B cell (primary cell): Measurements from ENCODE around the gene LCE1A. TPM values are rescaled to one million over a fixed set of nuclear protein-coding genes. Genes with fewer than 3 reads are reported as not detected.

Experiments used
- ATAC-seq: fragments of 200-7000 bp; cut with Tn5 transposase; one replicate; pipeline ENCODE4 v1.10.0; 2021; ENCODE audit warnings: low read depth, mild to moderate bottlenecking, moderate number of reproducible peaks, moderate library complexity
- CTCF ChIA-PET: fragments of 350-600 bp; sonication (Branson Sonifier 250); formaldehyde crosslinking; loops from one replicate; lab custom pipeline; 2021; ENCODE audit warnings: antibody characterized with exemption, inconsistent platforms; lab: Charles Lee
- POLR2A ChIA-PET: fragments of 350-600 bp; sonication (Branson Sonifier 250); formaldehyde crosslinking; loops from one replicate; lab custom pipeline; 2021; ENCODE audit warnings: antibody characterized with exemption; lab: Charles Lee
- DNase-seq: peaks from one replicate; pipeline ENCODE4 v3.0.0; 2013
- H2AFZ ChIP-seq: 2 replicates; pipeline ENCODE4 v1.6.1; 2012; ENCODE audit warnings: mild to moderate bottlenecking, low read depth, low read length; ENCODE audit not compliant: insufficient read depth, poor library complexity, severe bottlenecking
- H3K27ac ChIP-seq, 2 donors: 1 replicate in 1 of 2; 2 replicates in 1 of 2; pipeline ENCODE4 v1.5.1; 2012 to 2013; ENCODE audit warnings: low read length in 2 of 2, mild to moderate bottlenecking in 2 of 2, moderate library complexity in 1 of 2
- H3K27me3 ChIP-seq, 4 experiments: fragments of 200-600 bp in 1 of 4; sonication (generic) in 1 of 4; replicated peaks in 1 of 4; 1 replicate in 2 of 4; 2 replicates in 2 of 4; pipeline versions ENCODE4 v1.6.1 to v1.7.0; 2013 to 2016; ENCODE audit warnings: low read length in 3 of 4, mild to moderate bottlenecking in 2 of 4, mixed read lengths in 1 of 4, moderate library complexity in 1 of 4; ENCODE audit not compliant: insufficient read depth in 4 of 4, control insufficient read depth in 3 of 4; ENCODE audit errors: control extremely low read depth in 1 of 4
- H3K36me3 ChIP-seq, 2 experiments: replicated peaks in 1 of 2; 1 replicate in 1 of 2; 2 replicates in 1 of 2; pipeline versions ENCODE4 v1.6.1 to v1.7.1; 2013; ENCODE audit warnings: low read length in 1 of 2; ENCODE audit not compliant: insufficient read depth in 2 of 2, control insufficient read depth in 1 of 2; ENCODE audit errors: control extremely low read depth in 1 of 2, extremely low read depth in 1 of 2
- H3K4me1 ChIP-seq, 2 donors: fragments of 200-600 bp in 1 of 2; sonication (generic) in 1 of 2; 1 replicate in 1 of 2; 2 replicates in 1 of 2; pipeline versions ENCODE4 v1.5.1 to v1.6.1; 2013 to 2017; ENCODE audit warnings: low read length in 2 of 2; ENCODE audit not compliant: control insufficient read depth in 2 of 2, insufficient read depth in 2 of 2
- H3K4me2 ChIP-seq: replicated peaks from 2 replicates; pipeline ENCODE3; 2012; ENCODE audit warnings: mild to moderate bottlenecking, low read depth, low read length; ENCODE audit not compliant: poor library complexity, severe bottlenecking
- H3K4me3 ChIP-seq, 5 experiments: fragments of 200-600 bp in 1 of 5; sonication (generic) in 1 of 5; 1 replicate in 3 of 5; 2 replicates in 2 of 5; pipeline versions ENCODE4 v1.5.1 to v1.7.0; 2011 to 2016; ENCODE audit warnings: low read length in 4 of 5, mild to moderate bottlenecking in 4 of 5, low read depth in 2 of 5, control low read depth in 1 of 5, moderate library complexity in 1 of 5; ENCODE audit not compliant: insufficient read depth in 1 of 5; ENCODE audit errors: control extremely low read depth in 1 of 5, extremely low read depth in 1 of 5
- H3K79me2 ChIP-seq: fragments of 200-600 bp; sonication (generic); one replicate; pipeline ENCODE4 v1.6.0; 2016; ENCODE audit warnings: low read length; ENCODE audit not compliant: control insufficient read depth, insufficient read depth
- H3K9ac ChIP-seq: fragments of 200-600 bp; sonication (generic); 2 replicates; pipeline ENCODE4 v1.6.1; 2017; ENCODE audit warnings: mild to moderate bottlenecking, low read length, moderate library complexity
- H3K9me3 ChIP-seq, 3 donors: one replicate each; pipeline versions ENCODE4 v1.6.1 to v1.7.1; 2013; ENCODE audit warnings: low read length in 2 of 3; ENCODE audit not compliant: control insufficient read depth in 2 of 3, insufficient read depth in 1 of 3; ENCODE audit errors: control extremely low read depth in 1 of 3
- H4K20me1 ChIP-seq: 2 replicates; pipeline ENCODE4 v1.6.0; 2012; ENCODE audit warnings: mild to moderate bottlenecking, low read length; ENCODE audit not compliant: insufficient read depth, control insufficient read depth, poor library complexity, severe bottlenecking
- H3K27ac Mint-ChIP-seq: one replicate; pipeline ENCODE4 v1.8.0; 2021; ENCODE audit warnings: mixed read lengths
- H3K27me3 Mint-ChIP-seq: one replicate; pipeline ENCODE4 v1.8.0; 2021; ENCODE audit warnings: mixed read lengths
- H3K4me1 Mint-ChIP-seq: one replicate; pipeline ENCODE4 v1.8.0; 2021; ENCODE audit warnings: mixed read lengths
- H3K4me3 Mint-ChIP-seq: one replicate; pipeline ENCODE4 v1.8.0; 2021; ENCODE audit warnings: mixed read lengths
- H3K9me3 Mint-ChIP-seq: one replicate; pipeline ENCODE4 v1.8.0; 2022; ENCODE audit warnings: mixed read lengths; ENCODE audit not compliant: insufficient read depth
- CTCF ChIP-seq: fragments of 200-600 bp; IDR thresholded peaks from one replicate; pipeline ENCODE4 v1.8.0; 2022; ENCODE audit warnings: antibody characterized with exemption, mild to moderate bottlenecking
- EZH2 ChIP-seq: IDR thresholded peaks from 2 replicates; pipeline ENCODE4 v1.6.1; 2012; ENCODE audit warnings: borderline replicate concordance, low read depth, mild to moderate bottlenecking, moderate library complexity, low read length; ENCODE audit not compliant: insufficient read depth, poor library complexity, severe bottlenecking
- WGBS: methylation state at CpG from one replicate; pipeline ENCODE4 v1.1.5; 2013; ENCODE audit warnings: missing lambda C conversion rate; ENCODE audit not compliant: insufficient coverage; 5-methylcytosine and 5-hydroxymethylcytosine counted together
- intact Hi-C: fragments of 100-400 bp; cut with micrococcal nuclease; formaldehyde crosslinking; loops from one replicate; pipeline ENCODE4 v1.10.0; 2022
- polyA plus RNA-seq: library from polyadenylated mRNA; depleted of rRNA; stranded (reverse); fragments of >200 nt; gene quantifications from 2 replicates; pipeline ENCODE4 v1.2.3, GENCODE V29; 2012
- total RNA-seq, 2 donors: library from RNA; stranded (reverse); fragments of 120-200 nt in 1 of 2; gene quantifications; 1 replicate in 1 of 2; 2 replicates in 1 of 2; pipeline versions ENCODE4 v1.2.3 to v1.2.4, GENCODE V29; 2013 to 2022

Gene LCE1A
- total and polyA plus RNA-seq, 2 donors (not counting 1 experiment from before 2014, with no cell fraction given), result not detected

GRCh38 chr1:152795686-152796085, 31.6 kb upstream of the LCE1A start:
- Histone ChIP-seq H3K4me1 (no peaks in the 10 kb centered on the region), H3K79me2 (no peaks in the 10 kb centered on the region), H3K27ac (no peak overlapping the region), H4K20me1 (no peaks in the 10 kb centered on the region), H3K9me3 (peaks cover 0 to 4% (median 0%) of the 10 kb centered on the region in 3 donors), H3K36me3 (no peaks in the 10 kb centered on the region), H3K4me3 (no peak overlapping the region), H2AFZ (no peak overlapping the region), H3K4me2 (no peak overlapping the region), H3K27me3 (no peaks in the 10 kb centered on the region), H3K9ac (no peak overlapping the region)
- WGBS, result 83% methylated on average over 4 of the region's 4 CpGs
- no peaks in the 10 kb centered on the region for H3K4me1 Mint-ChIP-seq
- ATAC-seq (no peak), DNase-seq (no peak)
- ChIA-PET POLR2A (no interaction called here), CTCF (no interaction called here)
- peaks cover 6% of the 10 kb centered on the region for H3K27me3 Mint-ChIP-seq
- H3K4me3 Mint-ChIP-seq, result no peak overlapping the region
- intact Hi-C loops, result no loop called here
- TF ChIP-seq CTCF (no peak), EZH2 (no peak)
- H3K27ac Mint-ChIP-seq, result no peak overlapping the region
- H3K9me3 Mint-ChIP-seq, result no peaks in the 10 kb centered on the region

GRCh38 chr1:152796421-152796820, 30.9 kb upstream of the LCE1A start, which contains the start of gene LCE1D:
TSS of gene LCE1D (plus strand) at chr1:152796721. CDS start at chr1:152797795, 1,074 bp downstream.
- H3K4me2 ChIP-seq, result no peak within 1 kb of the TSS
- H4K20me1 ChIP-seq, result no peaks in the 10 kb centered on the region
- H3K27ac Mint-ChIP-seq, result no peak within 1 kb of the TSS
- H3K4me1 Mint-ChIP-seq, result no peaks in the 10 kb centered on the region
- no peak within 1 kb of the TSS for H3K27ac ChIP-seq
- TF ChIP-seq CTCF (no peak), EZH2 (no peak)
- H3K27me3 Mint-ChIP-seq, result peaks cover 10% of the 10 kb centered on the region
- no peak within 1 kb of the TSS for H2AFZ ChIP-seq
- intact Hi-C loops, result no loop called here
- H3K4me1 ChIP-seq, result no peaks in the 10 kb centered on the region
- DNase-seq (no peak), ATAC-seq (no peak)
- H3K9me3 ChIP-seq, result peaks cover 0 to 4% (median 0%) of the 10 kb centered on the region in 3 donors
- no peak within 1 kb of the TSS for H3K4me3 ChIP-seq
- H3K36me3 ChIP-seq, result no peaks in the 10 kb centered on the region
- WGBS, result 86% methylated on average over 1 of the region's 3 CpGs
- H3K79me2 ChIP-seq, result no peaks in the 10 kb centered on the region
- ChIA-PET CTCF (no interaction called here), POLR2A (no interaction called here)
- H3K9me3 Mint-ChIP-seq, result no peaks in the 10 kb centered on the region
- no peak within 1 kb of the TSS for H3K9ac ChIP-seq
- no peaks in the 10 kb centered on the region for H3K27me3 ChIP-seq
- H3K4me3 Mint-ChIP-seq, result no peak within 1 kb of the TSS
